CD4-positive, alpha-beta T cell (primary cell): ENCODE data around the gene CDH4. TPM values are rescaled to one million over a fixed set of nuclear protein-coding genes. Genes with fewer than 3 reads are reported as not detected.

Experiments used
- ATAC-seq: fragments of 200-7000 bp; cut with Tn5 transposase; one replicate; pipeline ENCODE4 v1.10.0; 2022; ENCODE audit warnings: mild to moderate bottlenecking; ENCODE audit not compliant: poor library complexity
- CTCF ChIA-PET: fragments of 350-600 bp; sonication (Branson Sonifier 250); formaldehyde crosslinking; loops from one replicate; lab custom pipeline; 2021; ENCODE audit warnings: antibody characterized with exemption, inconsistent platforms; lab: Charles Lee
- POLR2A ChIA-PET: fragments of 350-600 bp; sonication (Branson Sonifier 250); formaldehyde crosslinking; loops from one replicate; lab custom pipeline; 2021; ENCODE audit warnings: antibody characterized with exemption, inconsistent platforms; lab: Charles Lee
- DNase-seq, 14 experiments: peaks; one replicate each; pipeline ENCODE4 v3.0.0-alpha.2; 2013 to 2020; ENCODE audit warnings: mixed read lengths in 2 of 14
- H3K27ac ChIP-seq, 2 donors: one replicate each; pipeline versions ENCODE4 v1.5.1 to v1.7.0; 2013; ENCODE audit warnings: low read length in 2 of 2, low read depth in 1 of 2, mild to moderate bottlenecking in 1 of 2
- H3K27me3 ChIP-seq, 2 experiments: 1 replicate in 1 of 2; 2 replicates in 1 of 2; pipeline versions ENCODE4 v1.6.1 to v1.7.0; 2013; ENCODE audit warnings: low read length in 2 of 2, control low read depth in 1 of 2, mild to moderate bottlenecking in 1 of 2, moderate library complexity in 1 of 2; ENCODE audit not compliant: insufficient read depth in 2 of 2, control insufficient read depth in 1 of 2
- H3K36me3 ChIP-seq: one replicate; pipeline ENCODE4 v1.6.1; 2013; ENCODE audit warnings: low read length, control low read depth; ENCODE audit not compliant: insufficient read depth
- H3K4me1 ChIP-seq: one replicate; pipeline ENCODE4 v1.6.1; 2013; ENCODE audit warnings: low read length, control low read depth; ENCODE audit not compliant: insufficient read depth
- H3K4me3 ChIP-seq: one replicate; pipeline ENCODE4 v1.5.1; 2013; ENCODE audit warnings: mild to moderate bottlenecking, low read length, moderate library complexity
- H3K9me3 ChIP-seq, 2 experiments: 1 replicate in 1 of 2; 2 replicates in 1 of 2; pipeline versions ENCODE4 v1.6.1 to v1.7.0; 2013; ENCODE audit warnings: low read length in 2 of 2, mild to moderate bottlenecking in 2 of 2, control low read depth in 1 of 2, moderate library complexity in 1 of 2; ENCODE audit not compliant: control insufficient read depth in 1 of 2, insufficient read depth in 1 of 2
- H3K27ac Mint-ChIP-seq: one replicate; pipeline ENCODE4 v1.8.0; 2020; ENCODE audit warnings: mixed read lengths
- H3K27me3 Mint-ChIP-seq: one replicate; pipeline ENCODE4 v1.8.0; 2021; ENCODE audit warnings: mixed read lengths
- H3K36me3 Mint-ChIP-seq: one replicate; pipeline ENCODE4 v1.8.0; 2021; ENCODE audit warnings: low read depth, mixed read lengths
- H3K4me1 Mint-ChIP-seq: one replicate; pipeline ENCODE4 v1.8.0; 2021; ENCODE audit warnings: low read depth, mixed read lengths
- H3K4me3 Mint-ChIP-seq: one replicate; pipeline ENCODE4 v1.8.0; 2020; ENCODE audit warnings: mild to moderate bottlenecking, mixed read lengths
- H3K9me3 Mint-ChIP-seq: one replicate; pipeline ENCODE4 v1.8.0; 2020; ENCODE audit warnings: mixed read lengths
- intact Hi-C, 2 experiments: fragments of 100-400 bp; cut with DNase I in 1 of 2; cut with micrococcal nuclease in 1 of 2; formaldehyde crosslinking; loops; one replicate each; pipeline versions ENCODE4 v1.15.1 to v1.9.0; 2023 to 2025; cut with DNase I, micrococcal nuclease
- total RNA-seq, 174 experiments: library from RNA in 2 of 174; stranded (reverse) in 2 of 174; gene quantifications; one replicate each; pipeline ENCODE4 v1.2.3 and lab custom pipeline; 2021 to 2026
- TF ChIP-seq, protein P1 (sequence below): fragments of 200-600 bp; IDR thresholded peaks from one replicate; pipeline ENCODE4 v1.8.0; 2022; ENCODE audit warnings: antibody characterized with exemption, mild to moderate bottlenecking

CDH4 gene
- total RNA-seq, 2 experiments from 2014 or later, result 0.11 TPM

DNA sequence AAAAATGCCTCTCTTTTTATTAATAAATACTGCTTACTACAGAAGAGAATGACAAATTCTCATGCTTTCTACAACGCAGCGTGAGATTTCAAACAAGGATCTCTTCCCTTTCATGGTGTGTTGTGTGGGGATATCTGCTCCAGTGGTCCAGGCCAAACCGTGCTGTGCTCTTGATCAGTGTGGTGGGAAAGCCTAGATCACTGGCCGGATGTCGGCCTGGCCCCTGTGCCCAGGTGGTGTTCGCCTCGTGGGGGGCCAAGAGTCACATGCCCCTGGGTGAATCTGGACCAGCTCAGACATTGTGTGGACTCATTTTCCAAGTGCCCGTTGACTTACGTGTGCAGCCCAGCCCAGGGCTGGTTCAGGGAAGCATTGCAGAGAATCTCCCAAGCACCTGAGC lies 4.3 kb downstream of the CDH4 start:
- H3K27ac Mint-ChIP-seq, result no peak overlapping the region
- H3K9me3 Mint-ChIP-seq, result no peaks in the 10 kb centered on the region
- H3K4me1 ChIP-seq, result peaks cover 2% of the 10 kb centered on the region
- no peak overlapping the region for H3K27ac ChIP-seq
- TF ChIP-seq, protein P1, sequence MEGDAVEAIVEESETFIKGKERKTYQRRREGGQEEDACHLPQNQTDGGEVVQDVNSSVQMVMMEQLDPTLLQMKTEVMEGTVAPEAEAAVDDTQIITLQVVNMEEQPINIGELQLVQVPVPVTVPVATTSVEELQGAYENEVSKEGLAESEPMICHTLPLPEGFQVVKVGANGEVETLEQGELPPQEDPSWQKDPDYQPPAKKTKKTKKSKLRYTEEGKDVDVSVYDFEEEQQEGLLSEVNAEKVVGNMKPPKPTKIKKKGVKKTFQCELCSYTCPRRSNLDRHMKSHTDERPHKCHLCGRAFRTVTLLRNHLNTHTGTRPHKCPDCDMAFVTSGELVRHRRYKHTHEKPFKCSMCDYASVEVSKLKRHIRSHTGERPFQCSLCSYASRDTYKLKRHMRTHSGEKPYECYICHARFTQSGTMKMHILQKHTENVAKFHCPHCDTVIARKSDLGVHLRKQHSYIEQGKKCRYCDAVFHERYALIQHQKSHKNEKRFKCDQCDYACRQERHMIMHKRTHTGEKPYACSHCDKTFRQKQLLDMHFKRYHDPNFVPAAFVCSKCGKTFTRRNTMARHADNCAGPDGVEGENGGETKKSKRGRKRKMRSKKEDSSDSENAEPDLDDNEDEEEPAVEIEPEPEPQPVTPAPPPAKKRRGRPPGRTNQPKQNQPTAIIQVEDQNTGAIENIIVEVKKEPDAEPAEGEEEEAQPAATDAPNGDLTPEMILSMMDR, result no peak
- H3K27me3 Mint-ChIP-seq, result peaks cover 56% of the 10 kb centered on the region
- H3K4me1 Mint-ChIP-seq, result no peaks in the 10 kb centered on the region
- no peak overlapping the region for H3K4me3 ChIP-seq
- no peaks in the 10 kb centered on the region for H3K36me3 Mint-ChIP-seq
- no peaks in the 10 kb centered on the region for H3K36me3 ChIP-seq
- ChIA-PET CTCF (no interaction called here), POLR2A (no interaction called here)
- DNase-seq (no peak), ATAC-seq (no peak)
- peaks cover 17 to 34% of the 10 kb centered on the region in 2 experiments for H3K27me3 ChIP-seq
- intact Hi-C loops, result no loop called here
- H3K9me3 ChIP-seq, result peaks cover 0 to 27% of the 10 kb centered on the region in 2 experiments
- no peak overlapping the region for H3K4me3 Mint-ChIP-seq

DNA sequence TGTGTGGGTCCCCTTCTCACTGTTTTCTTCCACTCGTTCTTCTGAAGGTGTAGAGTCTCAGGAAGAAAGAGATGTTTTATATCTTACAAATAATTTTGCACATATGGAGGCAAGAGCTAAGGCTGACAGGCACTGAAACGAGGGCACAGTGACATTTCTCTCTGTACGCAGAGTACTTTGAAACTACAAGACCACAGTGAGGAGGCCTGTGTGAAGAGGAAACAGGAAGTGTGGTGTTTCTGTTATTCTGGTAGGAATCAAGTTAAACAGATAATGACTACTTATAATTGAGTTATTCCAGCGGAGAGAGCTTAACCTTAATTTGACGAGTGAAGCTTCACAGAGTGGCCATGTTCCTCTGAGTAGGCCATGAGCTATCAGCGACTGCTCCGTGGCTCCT lies 4.8 kb downstream of the CDH4 start:
- CTCF ChIA-PET, result no interaction called here
- no peaks in the 10 kb centered on the region for H3K36me3 ChIP-seq
- DNase-seq (no peak), ATAC-seq (no peak)
- peaks cover 1% of the 10 kb centered on the region for H3K4me1 ChIP-seq
- H3K4me1 Mint-ChIP-seq, result no peaks in the 10 kb centered on the region
- POLR2A ChIA-PET, result no interaction called here
- no peaks in the 10 kb centered on the region for H3K36me3 Mint-ChIP-seq
- H3K27me3 Mint-ChIP-seq, result peaks cover 52% of the 10 kb centered on the region
- H3K27ac ChIP-seq, result no peak overlapping the region
- no peak overlapping the region for H3K4me3 Mint-ChIP-seq
- H3K9me3 Mint-ChIP-seq, result no peaks in the 10 kb centered on the region
- TF ChIP-seq, protein P1, result no peak
- peaks cover 0 to 22% of the 10 kb centered on the region in 2 experiments for H3K9me3 ChIP-seq
- intact Hi-C loops, result no loop called here
- peaks cover 13 to 30% of the 10 kb centered on the region in 2 experiments for H3K27me3 ChIP-seq
- no peak overlapping the region for H3K4me3 ChIP-seq
- no peak overlapping the region for H3K27ac Mint-ChIP-seq

DNA sequence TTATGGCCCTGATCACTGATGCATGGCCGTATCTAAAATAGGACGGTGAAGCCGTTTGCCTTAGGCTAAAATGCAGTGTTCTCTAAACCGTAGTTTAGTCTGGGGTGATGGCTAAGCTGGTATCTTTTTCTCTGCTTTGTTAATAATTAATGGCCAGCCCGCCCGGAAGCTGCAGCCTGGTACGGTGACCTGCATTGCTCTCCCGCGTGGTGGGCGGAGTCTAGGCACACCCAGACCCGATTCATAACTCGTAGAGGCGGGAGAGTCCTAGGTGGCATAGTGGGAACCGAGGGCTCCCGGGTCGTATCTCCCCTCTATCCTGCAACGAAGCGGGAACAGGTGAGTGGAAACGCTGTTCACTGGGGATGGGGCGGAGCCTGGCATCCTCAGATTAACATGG lies 5.5 kb downstream of the CDH4 start:
- peaks cover 12 to 30% of the 10 kb centered on the region in 2 experiments for H3K27me3 ChIP-seq
- no peak for ATAC-seq
- no peaks in the 10 kb centered on the region for H3K4me1 Mint-ChIP-seq

More for the DNA sequence above, 5.5 kb downstream of the CDH4 start:
- peaks cover 56% of the 10 kb centered on the region for H3K27me3 Mint-ChIP-seq
- no peaks in the 10 kb centered on the region for H3K36me3 Mint-ChIP-seq
- Histone ChIP-seq H3K27ac (no peak overlapping the region), H3K9me3 (peaks cover 0 to 21% of the 10 kb centered on the region in 2 experiments), H3K4me3 (no peak overlapping the region), H3K4me1 (no peaks in the 10 kb centered on the region), H3K36me3 (no peaks in the 10 kb centered on the region)
- ChIA-PET CTCF (interaction anchor here (0.7 kb wide), 1 partner anchor 459 kb away, joined by 3 read pairs; no protein-coding TSS in a partner anchor), POLR2A (no interaction called here)
- no peak overlapping the region for H3K27ac Mint-ChIP-seq
- no peaks in the 10 kb centered on the region for H3K9me3 Mint-ChIP-seq
- H3K4me3 Mint-ChIP-seq, result no peak overlapping the region
- TF ChIP-seq, protein P1, result no peak
- DNase-seq, result no peak
- intact Hi-C loops, result no loop called here
